Activated effector memory CD4-positive, alpha-beta T cell treated with anti-CD3 and anti-CD28 coated beads, Interleukin-2, amount 50 U/mL, for 16 hours (primary cell): ENCODE measurements around the gene DEUP1.
A peak's percentile ranks its signal among the peaks of the same experiment; 100 is the strongest.
"Not testable (repeated sequence)": the region's sequence is repeated elsewhere in the genome, so short reads cannot be mapped to it uniquely, and the experiment has no call there.

Experiments
- DNase-seq: peaks from one replicate; pipeline ENCODE4 v3.0.0-alpha.2; 2020

Gene DEUP1

GRCh38 chr11:93368022-93368421, 37.5 kb downstream of the DEUP1 start:
- DNase-seq = no peak

GRCh38 chr11:93370260-93370659, 39.7 kb downstream of the DEUP1 start:
- DNase-seq = no peak

- no peak for DNase-seq
Observed at GRCh38 chr11:93389737-93390136, 59.2 kb downstream of the DEUP1 start.

GRCh38 chr11:93392867-93393266, 62.3 kb downstream of the DEUP1 start:
- no peak for DNase-seq

GRCh38 chr11:93393386-93393785, 62.8 kb downstream of the DEUP1 start:
- no peak for DNase-seq

- no peak for DNase-seq
Observed at GRCh38 chr11:93394488-93394887, 63.9 kb downstream of the DEUP1 start.

GRCh38 chr11:93396316-93396715, 65.8 kb downstream of the DEUP1 start:
- DNase-seq = no peak

GRCh38 chr11:93403930-93404329, 73.4 kb downstream of the DEUP1 start:
- no peak for DNase-seq

- DNase-seq = no peak
Observed at GRCh38 chr11:93407777-93408401, 77.3 kb downstream of the DEUP1 start.

GRCh38 chr11:93410441-93410840, 79.9 kb downstream of the DEUP1 start:
- DNase-seq = no peak

GRCh38 chr11:93411705-93412104, 81.2 kb downstream of the DEUP1 start:
- DNase-seq = no peak

GRCh38 chr11:93432247-93432646, 101.7 kb downstream of the DEUP1 start:
- no peak for DNase-seq

- DNase-seq = not testable (repeated sequence)
Observed at GRCh38 chr11:93443232-93443631, 112.7 kb downstream of the DEUP1 start.

- peak; percentile 67 for DNase-seq
Observed at GRCh38 chr11:93444617-93445073, 114.1 kb downstream of the DEUP1 start.

GRCh38 chr11:93458286-93458685, 127.7 kb downstream of the DEUP1 start:
- no peak for DNase-seq

GRCh38 chr11:93463666-93464065, 133.1 kb downstream of the DEUP1 start:
- not testable (repeated sequence) for DNase-seq

GRCh38 chr11:93464927-93465540, 134.5 kb downstream of the DEUP1 start:
- DNase-seq = no peak

GRCh38 chr11:93467054-93467453, 136.5 kb downstream of the DEUP1 start:
- DNase-seq = no peak

- DNase-seq = no peak
Observed at GRCh38 chr11:93468290-93468689, 137.7 kb downstream of the DEUP1 start.

- DNase-seq = no peak
Observed at GRCh38 chr11:93474123-93474522, 143.6 kb downstream of the DEUP1 start.

GRCh38 chr11:93476796-93477195, 146.3 kb downstream of the DEUP1 start:
- DNase-seq = no peak

GRCh38 chr11:93477684-93478234, 147.2 kb downstream of the DEUP1 start:
- no peak for DNase-seq

GRCh38 chr11:93478841-93479240, 148.3 kb downstream of the DEUP1 start:
- DNase-seq = no peak

- no peak for DNase-seq
Observed at GRCh38 chr11:93480256-93480655, 149.7 kb downstream of the DEUP1 start.

- DNase-seq = no peak
Observed at GRCh38 chr11:93480756-93481155, 150.2 kb downstream of the DEUP1 start.
